Measurements from ENCODE around the gene CAPN7.

GRCh38 chr3:15207836-15208504, 1.9 kb downstream of the CAPN7 start:
- TF ChIP-seq CTCF (IDR thresholded peaks at IDR 0.05) = no peak
- TF ChIP-seq EP300 (IDR thresholded peaks at IDR 0.05) = no peak
- TF ChIP-seq POLR2AphosphoS5 (IDR thresholded peaks at IDR 0.05) = no peak
- TF ChIP-seq POLR2A (IDR thresholded peaks at IDR 0.05) = no peak

Data from sigmoid colon (tissue), 4 donors.